ENCODE results near the gene GALK1. TPM values are rescaled to one million over a fixed set of nuclear protein-coding genes. Genes with fewer than 3 reads are reported as not detected.

The GALK1 gene
- total RNA-seq, 1 experiment from 2014 or later: 75.0 TPM

GRCh38 chr17:75773808-75774470, 8.9 kb upstream of the GALK1 start:
- intact Hi-C loops (cut with micrococcal nuclease): loop anchor here (5.0 kb wide), 1 partner anchor 73 kb away; no protein-coding TSS in a partner anchor
- Histone ChIP-seq H4K20me1 (ENCODE audit: low read length) (peaks cover 29% of the 10 kb centered on the region), H3K27me3 (ENCODE audit: low read length) (no peaks in the 10 kb centered on the region), H2AFZ (ENCODE audit: low read length) (no peak overlapping the region), H3K4me2 (ENCODE audit: low read length) (no peak overlapping the region), H3K79me2 (ENCODE audit: low read length) (peaks cover 25% of the 10 kb centered on the region), H3F3A (ENCODE audit: low read length, unreplicated experiment) (peaks cover 16% of the 10 kb centered on the region), H3K9me3 (ENCODE audit: low read length) (no peaks in the 10 kb centered on the region), H3K9me2 (replicated peaks; ENCODE audit: low read length) (no peaks in the 10 kb centered on the region), H3K4me3 (ENCODE audit: low read length) (no peak overlapping the region), H3K27ac (ENCODE audit: low read length) (no peak overlapping the region), H3K9ac (ENCODE audit: low read length) (no peak overlapping the region), H3K4me1 (ENCODE audit: insufficient read depth, low read length) (peaks cover 23% of the 10 kb centered on the region), H3K36me3 (ENCODE audit: low read depth, low read length) (peaks cover 27% of the 10 kb centered on the region)
- ChIA-PET POLR2A (ENCODE audit: unreplicated experiment) (no interaction called here), CTCF (interaction anchor here (1.0 kb wide), 1 partner anchor 72 kb away, joined by 4 read pairs; no protein-coding TSS in a partner anchor)
- TF ChIP-seq EZH2phosphoT487 (IDR thresholded peaks at IDR 0.05; ENCODE audit: borderline replicate concordance, low read length) (no peak), EZH2 (IDR thresholded peaks at IDR 0.05; ENCODE audit: low read length, unreplicated experiment) (no peak), CTCF (conservative IDR thresholded peaks at IDR 0.05; ENCODE audit: low read depth, low read length) (peak; percentile 39)
- ATAC-seq (no peak), DNase-seq (no peak)
- no TSS peak for BruUV-seq (replicated peaks)

GRCh38 chr17:75773121-75773807, 8.3 kb upstream of the GALK1 start:
- BruUV-seq (replicated peaks): no TSS peak
- peaks cover 20% of the 10 kb centered on the region for H3K36me3 ChIP-seq (ENCODE audit: low read depth, low read length)
- H3K79me2 ChIP-seq (ENCODE audit: low read length): peaks cover 18% of the 10 kb centered on the region
- H3K27me3 ChIP-seq (ENCODE audit: low read length): no peaks in the 10 kb centered on the region
- no peak overlapping the region for H2AFZ ChIP-seq (ENCODE audit: low read length)
- H3K9ac ChIP-seq (ENCODE audit: low read length): no peak overlapping the region
- no peaks in the 10 kb centered on the region for H3K9me2 ChIP-seq (replicated peaks; ENCODE audit: low read length)
- no peak overlapping the region for H3K4me2 ChIP-seq (ENCODE audit: low read length)
- H3K4me1 ChIP-seq (ENCODE audit: insufficient read depth, low read length): peaks cover 23% of the 10 kb centered on the region
- intact Hi-C loops (cut with micrococcal nuclease): loop anchor here (5.0 kb wide), 1 partner anchor 74 kb away; no protein-coding TSS in a partner anchor
- ChIA-PET POLR2A (ENCODE audit: unreplicated experiment) (no interaction called here), CTCF (interaction anchor here (1.0 kb wide), 1 partner anchor 72 kb away, joined by 4 read pairs; no protein-coding TSS in a partner anchor)
- H3K4me3 ChIP-seq (ENCODE audit: low read length): no peak overlapping the region
- peaks cover 22% of the 10 kb centered on the region for H4K20me1 ChIP-seq (ENCODE audit: low read length)
- H3F3A ChIP-seq (ENCODE audit: low read length, unreplicated experiment): peaks cover 16% of the 10 kb centered on the region
- TF ChIP-seq EZH2phosphoT487 (IDR thresholded peaks at IDR 0.05; ENCODE audit: borderline replicate concordance, low read length) (no peak), EZH2 (IDR thresholded peaks at IDR 0.05; ENCODE audit: low read length, unreplicated experiment) (no peak), CTCF (conservative IDR thresholded peaks at IDR 0.05; ENCODE audit: low read depth, low read length) (no peak)
- DNase-seq (no peak), ATAC-seq (no peak)
- no peaks in the 10 kb centered on the region for H3K9me3 ChIP-seq (ENCODE audit: low read length)
- H3K27ac ChIP-seq (ENCODE audit: low read length): no peak overlapping the region

Measured in PC-3 (cell line).